NOMO-1 treated with dmso at 0.1 percent for 144 hours (cell line): Measurements from ENCODE around the gene GOLGA2.

Experiments used
- DNase-seq: peaks from one replicate; lab custom pipeline; 2025; ENCODE audit not compliant: unreplicated experiment; lab: John Stamatoyannopoulos, UW

Gene GOLGA2, protein sequence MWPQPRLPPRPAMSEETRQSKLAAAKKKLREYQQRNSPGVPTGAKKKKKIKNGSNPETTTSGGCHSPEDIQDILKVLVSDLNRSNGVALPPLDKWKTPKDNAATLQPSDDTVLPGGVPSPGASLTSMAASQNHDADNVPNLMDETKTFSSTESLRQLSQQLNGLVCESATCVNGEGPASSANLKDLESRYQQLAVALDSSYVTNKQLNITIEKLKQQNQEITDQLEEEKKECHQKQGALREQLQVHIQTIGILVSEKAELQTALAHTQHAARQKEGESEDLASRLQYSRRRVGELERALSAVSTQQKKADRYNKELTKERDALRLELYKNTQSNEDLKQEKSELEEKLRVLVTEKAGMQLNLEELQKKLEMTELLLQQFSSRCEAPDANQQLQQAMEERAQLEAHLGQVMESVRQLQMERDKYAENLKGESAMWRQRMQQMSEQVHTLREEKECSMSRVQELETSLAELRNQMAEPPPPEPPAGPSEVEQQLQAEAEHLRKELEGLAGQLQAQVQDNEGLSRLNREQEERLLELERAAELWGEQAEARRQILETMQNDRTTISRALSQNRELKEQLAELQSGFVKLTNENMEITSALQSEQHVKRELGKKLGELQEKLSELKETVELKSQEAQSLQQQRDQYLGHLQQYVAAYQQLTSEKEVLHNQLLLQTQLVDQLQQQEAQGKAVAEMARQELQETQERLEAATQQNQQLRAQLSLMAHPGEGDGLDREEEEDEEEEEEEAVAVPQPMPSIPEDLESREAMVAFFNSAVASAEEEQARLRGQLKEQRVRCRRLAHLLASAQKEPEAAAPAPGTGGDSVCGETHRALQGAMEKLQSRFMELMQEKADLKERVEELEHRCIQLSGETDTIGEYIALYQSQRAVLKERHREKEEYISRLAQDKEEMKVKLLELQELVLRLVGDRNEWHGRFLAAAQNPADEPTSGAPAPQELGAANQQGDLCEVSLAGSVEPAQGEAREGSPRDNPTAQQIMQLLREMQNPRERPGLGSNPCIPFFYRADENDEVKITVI

DNA sequence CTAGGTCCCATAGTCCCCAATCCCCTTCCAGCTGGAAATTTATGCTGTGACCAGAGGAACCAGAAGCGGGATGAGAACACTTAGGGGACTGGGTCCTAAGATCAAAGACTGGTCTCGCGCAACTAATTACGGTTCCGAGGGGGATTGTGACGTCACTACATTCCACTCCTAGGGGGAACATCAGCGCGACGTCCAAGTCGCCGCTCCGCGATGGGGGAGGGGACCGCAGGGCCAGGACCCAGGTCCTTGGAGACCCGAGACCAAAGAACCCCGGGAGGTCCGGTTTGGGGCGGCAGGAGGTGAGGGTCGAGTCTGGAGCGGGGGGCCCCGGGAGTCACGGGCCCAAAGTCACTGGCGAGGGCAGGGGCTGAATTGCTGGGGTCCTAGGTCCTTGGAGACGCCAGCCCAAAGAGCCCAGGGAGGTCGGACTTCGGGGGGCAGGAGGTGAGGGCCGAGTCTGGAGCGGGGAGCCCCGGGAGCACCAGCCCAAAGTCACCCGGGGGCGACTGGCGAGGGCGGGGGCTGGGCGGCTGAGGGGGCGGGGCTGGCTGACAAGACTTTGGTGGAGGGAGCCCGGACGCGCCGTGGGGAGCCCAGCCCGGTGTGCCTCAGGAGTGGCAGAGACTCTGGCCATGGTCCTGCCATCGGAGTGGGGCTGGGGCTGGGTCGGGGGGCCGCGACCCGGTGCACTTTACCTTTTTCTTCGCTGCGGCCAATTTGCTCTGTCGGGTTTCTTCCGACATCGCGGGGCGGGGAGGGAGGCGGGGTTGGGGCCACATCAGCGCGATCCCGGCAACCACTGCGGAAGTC, at the start of gene GOLGA2:
Gene GOLGA2 (minus strand): TSS at position 810 of the 810 bp plus-strand sequence. CDS start 31 bp downstream, at position 779.
- no peak for DNase-seq

DNA sequence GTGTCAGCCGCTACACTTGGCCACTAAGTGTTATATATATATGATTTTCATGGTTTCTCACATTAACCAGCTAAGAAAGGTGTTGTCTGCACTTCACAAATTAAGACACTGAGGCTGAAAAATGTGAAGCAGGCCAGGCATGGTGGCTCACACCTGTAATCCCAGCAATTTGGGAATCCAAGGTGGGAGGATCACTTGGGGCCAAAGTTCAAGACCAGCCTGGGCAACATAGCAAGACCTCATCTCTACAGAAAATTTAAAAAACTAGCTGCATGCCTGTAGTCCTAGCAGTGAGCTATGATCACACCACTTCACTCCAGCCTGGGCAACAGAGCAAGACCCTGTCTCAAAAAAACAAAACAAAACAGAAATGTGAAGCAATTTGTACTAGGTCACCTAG, 48.6 kb upstream of the GOLGA2 start:
- no peak for DNase-seq

DNA sequence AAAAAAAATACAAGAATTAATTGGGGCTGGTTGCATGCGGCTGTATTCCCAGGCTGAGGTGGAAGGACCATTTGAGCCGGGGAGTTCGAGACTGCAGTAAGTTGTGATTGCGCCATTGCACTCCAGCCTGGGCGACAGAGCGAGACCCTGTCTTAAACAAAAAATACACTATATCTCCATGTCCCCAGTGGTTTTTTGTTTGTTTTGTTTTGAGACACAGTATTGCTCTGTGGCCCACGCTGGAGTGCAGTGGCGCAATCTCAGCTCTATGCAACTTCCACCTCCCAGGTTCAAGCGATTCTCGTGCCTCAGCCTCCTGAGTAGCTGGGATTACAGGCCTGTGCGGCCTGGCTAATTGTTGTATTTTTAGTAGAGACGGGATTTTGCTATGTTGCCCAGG, 48.0 kb upstream of the GOLGA2 start:
- no peak for DNase-seq

DNA sequence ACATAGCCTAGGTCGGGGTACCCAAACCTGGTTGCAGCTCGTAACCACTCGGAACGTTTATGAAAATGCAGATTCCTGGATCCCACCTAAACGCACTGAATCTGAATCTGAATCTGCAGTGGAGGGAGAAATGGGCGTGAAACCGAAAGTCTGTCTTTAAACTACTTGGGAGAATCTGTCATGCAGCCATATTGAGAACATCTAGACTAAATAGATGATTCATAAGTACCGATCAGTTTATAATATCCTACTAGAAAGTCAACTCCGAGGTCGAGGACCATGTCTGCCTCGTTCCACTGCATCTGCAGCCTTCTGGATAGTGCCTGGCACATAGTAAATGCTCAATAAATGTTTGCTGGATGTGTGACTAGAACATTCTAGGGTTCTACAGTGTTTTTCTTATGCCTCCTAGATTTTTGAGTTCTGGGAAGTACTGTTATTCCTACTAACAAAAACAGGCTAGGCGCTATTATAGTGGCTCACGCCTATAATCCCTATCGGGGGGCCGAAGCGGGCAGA, 47.5 kb upstream of the GOLGA2 start:
- DNase-seq: no peak

DNA sequence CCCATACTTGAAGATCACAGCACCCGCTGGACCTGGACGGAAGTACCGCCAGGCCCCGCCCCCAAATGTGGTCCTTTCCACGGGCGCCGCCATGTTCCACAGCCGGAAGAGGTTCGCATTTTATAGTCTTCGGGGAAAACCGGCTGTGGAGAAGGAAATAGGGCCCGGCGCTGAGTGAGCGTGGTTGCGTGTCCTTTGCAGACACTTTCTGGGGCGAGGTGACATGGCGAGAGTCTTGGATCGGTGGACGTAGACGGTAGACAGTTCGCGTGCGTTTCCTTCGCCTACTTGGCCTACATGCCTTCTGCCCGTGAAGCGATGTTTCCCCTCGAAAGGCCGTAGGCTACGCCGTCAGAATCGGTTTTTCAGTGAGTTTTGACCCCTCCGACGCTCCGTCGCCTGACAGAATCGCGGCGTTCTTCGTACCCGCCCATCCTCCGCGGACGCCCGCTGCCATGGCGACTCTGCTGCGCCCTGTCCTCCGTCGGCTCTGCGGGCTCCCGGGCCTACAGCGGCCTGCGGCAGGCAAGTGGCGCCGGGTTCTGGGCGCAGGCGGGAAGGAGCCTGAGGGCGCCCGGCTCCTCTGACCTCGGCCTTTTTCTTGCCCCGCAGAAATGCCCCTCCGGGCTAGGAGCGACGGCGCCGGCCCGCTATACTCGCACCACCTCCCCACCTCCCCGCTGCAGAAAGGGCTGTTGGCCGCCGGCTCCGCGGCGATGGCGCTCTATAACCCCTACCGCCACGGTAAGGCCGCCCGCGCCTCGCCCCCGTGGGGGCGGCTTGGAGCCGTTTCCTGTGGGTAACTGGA, 46.8 kb upstream of the GOLGA2 start, which contains the start of the genes COQ4 and TRUB2:
Gene COQ4 (plus strand): TSS at position 436 of the 808 bp plus-strand sequence. CDS start 20 bp downstream, at position 456.
Gene TRUB2 (minus strand): TSS at position 44 of the 808 bp plus-strand sequence. CDS start 39 bp downstream, at position 5.
- peak; percentile 93 for DNase-seq

DNA sequence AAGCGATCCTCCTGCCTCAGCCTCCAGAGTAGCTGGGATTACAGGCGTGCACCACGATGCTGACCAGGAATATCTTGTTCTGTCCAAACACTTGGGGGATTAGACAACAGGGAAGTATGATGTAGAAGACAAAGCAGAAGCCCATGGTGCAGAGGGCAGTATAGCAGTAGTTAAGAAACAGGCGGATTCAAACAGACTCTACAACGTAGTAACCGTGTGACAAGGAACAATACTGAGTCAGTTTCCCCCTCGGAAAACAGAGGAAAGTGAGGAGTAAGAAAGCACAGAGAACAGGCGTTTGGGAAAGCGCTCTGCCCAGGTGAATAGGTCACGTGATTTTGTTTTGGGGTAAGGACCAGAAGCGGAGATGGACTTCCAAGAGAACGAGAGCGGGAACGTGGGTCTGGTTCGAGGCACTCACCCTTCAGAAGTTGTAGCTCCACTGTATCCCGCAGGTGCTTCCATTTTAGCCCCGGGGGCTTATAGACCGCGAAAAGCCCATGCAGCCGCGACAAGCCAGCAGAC, 46.1 kb upstream of the GOLGA2 start:
- DNase-seq: no peak

DNA sequence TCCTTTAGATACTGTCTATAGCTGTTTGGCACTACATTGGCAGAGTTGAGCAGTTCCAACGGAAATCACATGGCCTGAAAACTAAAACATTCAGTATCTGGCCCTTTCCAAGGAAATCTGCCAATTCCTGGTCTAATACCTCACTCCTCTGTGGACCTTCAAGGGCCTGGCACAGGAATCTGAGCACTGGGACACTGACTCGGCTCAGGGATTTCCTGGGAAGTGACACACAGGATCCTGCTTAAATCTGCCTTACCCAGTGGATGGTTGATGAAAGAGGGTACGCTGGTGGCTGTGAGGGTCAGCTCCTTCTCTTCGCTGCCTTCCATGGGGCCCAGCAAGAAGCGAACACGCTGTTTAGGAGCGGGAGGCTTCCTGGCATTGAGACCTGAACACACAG, 45.5 kb upstream of the GOLGA2 start:
- no peak for DNase-seq

DNA sequence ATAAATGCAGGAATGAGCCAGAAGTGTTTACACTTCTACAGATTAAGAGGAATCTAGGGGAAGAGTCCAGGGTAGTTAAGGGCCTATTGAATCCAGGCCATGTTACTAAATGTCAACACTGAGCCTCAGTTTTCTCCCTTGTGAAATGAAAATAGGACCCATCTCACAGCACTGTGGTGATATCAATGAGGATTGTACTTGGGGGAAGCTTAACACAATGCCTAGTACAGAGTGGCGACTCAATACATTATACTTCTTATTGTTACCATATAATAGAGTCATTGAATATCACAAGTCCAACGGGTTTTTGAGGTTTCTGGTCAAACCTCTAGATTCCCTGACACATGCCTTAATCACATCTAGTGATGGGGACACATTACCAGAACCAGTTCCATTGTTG, 41.8 kb upstream of the GOLGA2 start:
- DNase-seq: no peak

DNA sequence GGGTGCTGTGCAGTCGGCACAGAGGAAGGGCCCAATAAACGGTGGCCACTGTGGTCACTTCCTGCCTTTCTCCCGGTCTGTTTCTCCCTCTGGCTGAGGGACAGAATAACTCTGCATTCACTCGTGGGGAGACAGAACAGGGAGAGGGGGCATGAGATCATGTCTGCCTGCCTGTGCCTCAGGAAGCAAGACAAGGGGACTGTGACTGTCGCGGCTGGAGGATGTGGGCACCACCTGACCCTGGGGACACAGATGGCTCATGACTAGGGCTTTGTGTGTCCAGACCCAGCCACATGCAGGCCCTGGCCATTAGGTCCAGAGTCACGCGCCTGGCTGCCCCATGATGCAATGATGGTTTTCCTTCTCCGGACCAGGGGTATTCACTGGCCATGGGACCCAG, 40.6 kb upstream of the GOLGA2 start:
- DNase-seq: no peak

DNA sequence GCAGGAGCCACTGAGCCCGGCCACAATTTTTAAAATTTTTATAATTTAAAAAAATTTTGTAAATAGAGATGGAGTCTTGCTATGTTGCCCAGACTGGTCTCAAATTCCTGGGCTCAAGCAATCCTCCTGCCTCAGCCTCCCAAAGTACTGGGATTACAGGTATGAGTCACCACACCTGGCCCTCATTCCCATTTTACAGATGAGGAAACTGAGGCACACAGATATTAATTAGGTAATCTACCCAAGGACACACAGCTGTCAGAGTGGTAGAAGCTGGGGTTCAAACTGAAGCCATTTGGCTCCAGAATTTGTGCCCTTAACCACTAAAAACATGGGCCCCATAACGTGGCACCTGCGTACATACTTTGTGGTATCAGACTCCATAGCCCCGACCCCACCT, 38.9 kb upstream of the GOLGA2 start:
- no peak for DNase-seq

DNA sequence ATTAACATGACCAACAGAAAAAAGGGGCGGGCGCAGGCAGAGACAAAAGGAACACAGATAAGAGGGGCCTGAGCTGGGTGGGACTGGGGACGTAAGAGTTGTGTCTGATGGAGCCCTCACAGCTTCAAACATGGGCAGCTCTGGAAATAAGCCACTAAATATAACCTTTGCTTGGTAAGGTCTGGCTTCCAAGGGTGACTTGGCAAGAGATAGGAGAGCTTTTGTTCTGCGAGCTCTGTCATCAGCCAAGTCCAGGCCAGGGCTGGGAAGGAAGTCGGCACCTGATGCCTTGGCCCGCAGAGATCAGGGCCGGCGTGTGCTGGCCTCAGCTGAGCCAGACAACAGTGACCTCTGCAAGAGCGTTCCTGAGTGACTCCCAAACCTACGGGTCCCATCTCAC, 34.7 kb upstream of the GOLGA2 start:
- DNase-seq: no peak

DNA sequence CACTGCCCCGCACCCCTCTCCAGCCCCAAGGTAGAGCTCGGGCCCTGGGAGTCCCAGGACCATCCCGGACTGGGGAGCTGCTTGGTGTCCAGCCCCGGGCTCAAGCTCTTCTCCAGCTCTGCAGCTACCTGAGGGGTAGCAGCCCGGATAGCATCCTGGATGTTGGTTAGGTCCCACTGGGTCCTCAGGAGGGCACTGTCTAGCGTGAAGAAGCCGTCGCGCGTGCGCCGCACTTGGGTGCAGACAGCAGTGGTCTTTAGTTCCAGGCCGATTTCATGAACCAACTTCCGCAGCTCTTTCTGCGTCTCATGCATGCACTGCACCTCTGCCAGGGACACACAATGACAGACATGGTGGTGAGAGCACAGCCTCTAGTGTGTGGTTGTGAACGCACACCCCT, 33.7 kb upstream of the GOLGA2 start:
- no peak for DNase-seq

DNA sequence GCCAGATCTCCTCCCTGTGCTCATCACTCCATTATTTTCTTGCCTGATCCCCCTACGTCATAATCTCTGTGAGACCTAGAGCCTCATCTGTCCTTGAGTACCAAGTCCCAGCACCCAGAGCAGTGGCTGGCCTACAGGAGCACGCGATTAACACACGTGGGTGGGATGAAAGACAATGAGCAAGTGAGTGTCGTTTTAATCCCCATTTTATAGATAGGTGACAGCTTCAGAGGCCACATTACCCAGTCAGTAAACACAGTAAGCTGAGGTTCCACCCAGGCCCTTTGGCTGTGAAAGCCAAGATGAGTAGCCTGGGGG, 29.1 kb upstream of the GOLGA2 start:
- DNase-seq: no peak

DNA sequence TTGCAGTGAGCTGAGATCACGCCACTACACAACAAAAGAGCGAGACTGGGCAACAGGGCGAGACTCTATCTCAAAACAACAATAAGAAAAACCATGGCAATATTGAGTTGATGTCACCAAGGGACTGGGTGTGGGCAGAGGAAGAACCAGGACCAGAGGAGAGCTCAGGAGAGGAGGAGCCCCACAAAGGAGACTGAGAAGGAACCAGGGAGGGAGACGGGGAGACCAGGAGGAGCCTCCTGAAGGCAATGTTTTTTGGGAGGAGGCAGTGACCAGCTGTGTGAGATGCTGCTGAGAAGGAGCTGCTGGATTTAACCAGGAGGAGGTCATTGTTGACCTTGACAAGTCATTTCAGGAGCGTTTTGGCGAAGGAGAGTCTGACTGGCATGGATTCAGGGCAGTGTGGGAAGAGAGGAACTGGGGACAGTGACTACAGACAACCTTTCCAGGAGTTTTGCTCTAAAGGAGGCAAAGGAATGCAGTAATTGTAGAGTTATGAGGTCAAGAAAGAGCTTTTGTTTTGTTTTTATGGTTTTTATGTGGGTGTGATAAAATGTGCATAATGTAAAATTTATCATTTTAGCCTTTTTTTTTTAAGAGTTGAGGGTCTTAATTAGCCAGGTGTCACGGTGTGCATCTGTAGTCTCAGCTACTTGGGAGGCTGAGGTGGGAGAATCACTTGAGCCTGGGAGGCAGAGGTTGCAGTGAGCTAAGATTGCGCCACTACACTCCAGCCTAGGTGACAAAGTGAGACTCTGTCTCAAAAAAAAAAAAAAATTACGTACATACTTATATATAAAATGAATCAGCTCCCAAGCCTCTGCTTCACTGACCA, 28.5 kb upstream of the GOLGA2 start:
- DNase-seq: no peak

DNA sequence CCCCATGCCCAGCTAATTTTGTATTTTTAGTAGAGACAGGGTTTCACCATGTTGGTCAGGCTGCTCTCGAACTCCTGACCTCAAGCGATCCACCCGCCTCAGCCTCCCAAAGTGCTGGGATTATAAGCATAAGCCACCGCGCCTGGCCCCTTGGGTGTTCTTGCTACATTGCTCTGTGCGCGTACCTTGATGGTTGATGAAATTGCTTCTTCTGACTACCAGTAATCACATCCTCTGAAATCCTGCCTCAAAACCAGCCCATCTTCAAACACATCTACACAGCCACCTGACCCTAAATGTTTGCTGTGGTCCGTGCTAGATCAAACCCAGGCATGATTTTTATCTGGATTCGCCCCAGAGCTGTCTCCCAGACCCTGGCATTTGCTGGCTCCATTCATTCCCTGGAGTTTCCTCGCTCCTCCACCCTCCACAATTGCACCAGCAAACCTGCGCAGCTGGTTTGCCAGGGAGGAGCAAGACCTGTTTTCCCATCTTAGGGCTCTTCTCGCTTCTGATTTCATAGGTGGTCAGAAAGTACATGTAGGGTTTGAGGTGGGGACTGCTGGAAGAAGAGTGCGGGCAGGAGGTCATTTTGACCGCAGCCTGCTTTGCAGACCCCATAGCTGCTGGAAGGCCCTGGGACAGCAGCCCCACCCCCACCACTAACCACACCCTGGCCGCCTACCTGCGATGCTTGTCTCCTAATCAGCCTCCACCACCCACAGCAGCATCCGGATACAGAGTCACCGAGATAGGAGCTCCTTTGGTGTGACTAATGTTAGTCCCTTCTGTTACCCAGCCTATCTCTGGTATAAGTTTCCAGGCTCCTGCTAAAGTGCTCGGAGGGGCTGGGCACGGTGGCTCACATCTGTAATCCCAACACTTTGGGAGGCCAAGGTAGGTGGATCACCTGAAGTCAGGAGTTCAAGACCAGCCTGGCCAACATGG, 23.0 kb upstream of the GOLGA2 start:
- DNase-seq: no peak

DNA sequence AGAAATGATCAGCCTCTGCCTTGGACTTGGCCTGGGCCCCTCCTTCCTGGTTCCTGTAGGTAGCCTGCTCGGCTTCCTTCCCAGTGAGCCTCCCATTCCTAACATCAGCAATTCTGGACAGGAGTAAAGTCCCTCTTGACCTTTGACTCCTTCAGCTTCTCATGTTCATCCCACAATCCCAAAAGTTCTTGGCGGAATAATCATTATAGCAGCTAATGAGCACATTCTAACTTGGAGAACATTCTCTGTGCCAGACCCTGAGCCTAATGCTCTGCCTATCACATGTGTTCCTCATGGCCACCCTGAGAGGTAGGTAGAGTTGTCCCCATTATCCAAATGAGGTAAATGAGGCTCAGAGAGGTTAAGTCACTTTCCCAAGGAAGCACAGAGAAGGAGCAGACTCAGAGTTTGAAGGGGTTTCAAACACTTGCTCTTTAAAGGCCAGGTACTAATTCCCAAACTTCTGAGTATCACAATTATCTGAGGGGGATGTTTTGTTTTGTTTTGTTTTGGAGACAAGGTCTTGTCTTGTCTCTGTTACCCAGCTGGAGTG, 21.5 kb upstream of the GOLGA2 start:
- no peak for DNase-seq
